Measurements from ENCODE around the gene B4GALNT4.

DNA sequence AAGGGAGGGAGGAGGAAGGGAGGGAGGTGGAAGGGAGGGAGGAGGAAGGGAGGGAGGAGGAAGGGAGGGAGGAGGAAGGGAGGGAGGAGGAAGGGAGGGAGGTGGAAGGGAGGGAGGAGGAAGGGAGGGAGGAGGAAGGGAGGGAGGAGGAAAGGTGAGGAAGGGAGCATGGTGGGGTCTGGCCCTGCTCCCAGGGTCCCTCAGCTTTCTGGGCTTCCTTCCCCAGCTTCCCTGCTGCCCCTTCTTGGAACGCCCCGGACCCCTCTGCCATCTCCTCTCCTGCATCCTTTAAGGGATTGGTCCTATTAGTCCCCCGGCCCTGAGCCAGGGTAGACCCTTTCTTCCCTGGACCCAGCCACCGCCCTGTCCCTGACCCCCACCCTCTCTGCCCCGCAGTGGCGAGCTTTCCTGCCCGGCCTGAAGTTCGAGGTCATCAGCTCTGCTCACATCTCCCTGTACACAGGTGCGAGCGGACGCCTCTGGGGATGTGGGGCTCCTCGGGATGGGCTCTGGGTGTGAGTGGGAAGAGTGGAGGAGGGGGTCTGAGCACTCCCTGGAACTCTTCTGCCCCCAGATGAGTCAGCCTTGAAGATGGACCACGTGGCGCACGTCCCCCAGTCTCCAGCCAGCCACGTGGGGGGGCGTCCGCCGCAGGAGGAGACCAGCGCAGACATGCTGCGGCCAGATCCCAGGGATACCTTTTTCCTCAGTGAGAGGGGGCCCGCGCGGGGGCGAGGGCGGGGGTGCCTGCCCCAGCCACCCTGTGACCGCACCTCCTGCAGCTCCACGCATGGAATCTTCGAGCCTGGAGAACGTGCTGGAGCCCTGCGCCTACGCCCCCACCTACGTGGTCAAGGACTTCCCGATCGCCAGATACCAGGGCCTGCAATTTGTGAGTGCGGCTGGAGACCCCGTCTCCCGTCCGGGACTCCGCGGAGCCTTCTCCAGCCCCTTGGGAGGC lies 6.0 kb downstream of the B4GALNT4 start:
- TF ChIP-seq EZH2 (optimal IDR thresholded peaks at IDR 0.05; ENCODE audit: low read depth, low read length) (no peak), CTCF (IDR thresholded peaks at IDR 0.05; ENCODE audit: low read length) (no peak)
